Measurements from ENCODE around the gene C6orf118.

GRCh38 chr6:165232731-165233488 is 76.5 kb downstream of the C6orf118 start:
- TF ChIP-seq CTCF (IDR thresholded peaks at IDR 0.05) = no peak
- no peak for TF ChIP-seq POLR2A (IDR thresholded peaks at IDR 0.05)

All from right lobe of liver (tissue), 4 donors.